H9 (cell line): ENCODE measurements around the gene ZNF557. TPM values are rescaled to one million over a fixed set of nuclear protein-coding genes. Genes with fewer than 3 reads are reported as not detected.

ENCODE experiments used
- DNase-seq: peaks from one replicate; pipeline ENCODE4 v3.0.0-alpha.2; 2017
- H2AFZ ChIP-seq: one replicate; pipeline ENCODE4 v1.6.1; 2013; ENCODE audit warnings: mild to moderate bottlenecking, low read length, control low read depth, moderate library complexity
- H2AK5ac ChIP-seq: 2 replicates; pipeline ENCODE4 v1.6.1; 2013; ENCODE audit warnings: low read length, control low read depth, mixed read lengths; ENCODE audit not compliant: insufficient read length
- H2BK120ac ChIP-seq: one replicate; pipeline ENCODE4 v1.6.1; 2013; ENCODE audit warnings: low read depth, mild to moderate bottlenecking, low read length, control low read depth, inconsistent platforms; ENCODE audit not compliant: poor library complexity, severe bottlenecking
- H2BK12ac ChIP-seq: 2 replicates; pipeline ENCODE4 v1.6.1; 2013; ENCODE audit warnings: low read length, control low read depth, mixed read lengths, low read depth; ENCODE audit not compliant: insufficient read length
- H2BK15ac ChIP-seq: 2 replicates; pipeline ENCODE4 v1.6.1; 2013; ENCODE audit warnings: low read depth, low read length, control low read depth
- H2BK20ac ChIP-seq: one replicate; pipeline ENCODE4 v1.6.1; 2013; ENCODE audit warnings: low read depth, mild to moderate bottlenecking, low read length, control low read depth, inconsistent platforms; ENCODE audit not compliant: poor library complexity, severe bottlenecking
- H2BK5ac ChIP-seq: 2 replicates; pipeline ENCODE4 v1.6.1; 2013; ENCODE audit warnings: low read length, control low read depth, mixed read lengths; ENCODE audit not compliant: insufficient read length
- H3K14ac ChIP-seq: 2 replicates; pipeline ENCODE4 v1.6.1; 2013; ENCODE audit warnings: low read length, control low read depth; ENCODE audit not compliant: insufficient read depth
- H3K18ac ChIP-seq: 2 replicates; pipeline ENCODE4 v1.6.1; 2013; ENCODE audit warnings: low read depth, mild to moderate bottlenecking, mixed read lengths, low read length, control low read depth; ENCODE audit not compliant: insufficient read length
- H3K23ac ChIP-seq: 2 replicates; pipeline ENCODE4 v1.6.1; 2013; ENCODE audit warnings: low read length, control low read depth, mixed read lengths, low read depth; ENCODE audit not compliant: insufficient read length
- H3K23me2 ChIP-seq: 2 replicates; pipeline ENCODE4 v1.6.1; 2013; ENCODE audit warnings: low read depth, mild to moderate bottlenecking, mixed read lengths, low read length, control low read depth; ENCODE audit not compliant: insufficient read length, poor library complexity, severe bottlenecking
- H3K27ac ChIP-seq: 2 replicates; pipeline ENCODE4 v1.5.1; 2013; ENCODE audit warnings: low read length, control low read depth, mixed read lengths, low read depth; ENCODE audit not compliant: insufficient read length
- H3K27me3 ChIP-seq: 2 replicates; pipeline ENCODE4 v1.6.1; 2013; ENCODE audit warnings: low read length, control low read depth, inconsistent platforms; ENCODE audit not compliant: insufficient read depth
- H3K4ac ChIP-seq: 2 replicates; pipeline ENCODE4 v1.6.1; 2013; ENCODE audit warnings: low read depth, mild to moderate bottlenecking, control low read depth, inconsistent platforms, low read length, moderate library complexity
- H3K4me1 ChIP-seq: 2 replicates; pipeline ENCODE4 v1.6.1; 2013; ENCODE audit warnings: low read length, control low read depth, inconsistent platforms; ENCODE audit not compliant: insufficient read depth
- H3K4me2 ChIP-seq: 2 replicates; pipeline ENCODE4 v1.6.1; 2013; ENCODE audit warnings: low read length, control low read depth, mixed read lengths; ENCODE audit not compliant: insufficient read length, insufficient read depth
- H3K56ac ChIP-seq: 2 replicates; pipeline ENCODE4 v1.6.1; 2013; ENCODE audit warnings: low read depth, mild to moderate bottlenecking, mixed read lengths, low read length, control low read depth; ENCODE audit not compliant: insufficient read length
- H3K79me1 ChIP-seq: 2 replicates; pipeline ENCODE4 v1.6.1; 2013; ENCODE audit warnings: low read depth, mild to moderate bottlenecking, moderate library complexity, low read length, control low read depth, inconsistent platforms; ENCODE audit not compliant: insufficient read depth, poor library complexity, severe bottlenecking
- H3K79me2 ChIP-seq: 2 replicates; pipeline ENCODE4 v1.6.1; 2013; ENCODE audit warnings: low read length, control low read depth, inconsistent platforms; ENCODE audit not compliant: insufficient read depth
- H3K9ac ChIP-seq: 2 replicates; pipeline ENCODE4 v1.6.1; 2013; ENCODE audit warnings: low read length, control low read depth, mixed read lengths; ENCODE audit not compliant: insufficient read length; ENCODE audit errors: extremely low read depth
- H3K9me3 ChIP-seq: one replicate; pipeline ENCODE4 v1.6.1; 2013; ENCODE audit warnings: low read depth, low read length, inconsistent platforms; ENCODE audit not compliant: control insufficient read depth
- H3T11ph ChIP-seq: one replicate; pipeline ENCODE4 v1.6.1; 2013; ENCODE audit warnings: mild to moderate bottlenecking, low read length, control low read depth, inconsistent platforms
- H4K20me1 ChIP-seq: one replicate; pipeline ENCODE4 v1.6.1; 2013; ENCODE audit not compliant: control insufficient read depth, insufficient read length, insufficient read depth
- H4K5ac ChIP-seq: 2 replicates; pipeline ENCODE4 v1.6.1; 2013; ENCODE audit warnings: low read depth, mild to moderate bottlenecking, mixed read lengths, low read length, control low read depth; ENCODE audit not compliant: insufficient read length
- H4K8ac ChIP-seq: replicated peaks from 2 replicates; pipeline ENCODE4 v1.6.1; 2013; ENCODE audit warnings: low read length, control low read depth, mixed read lengths, low read depth; ENCODE audit not compliant: insufficient read length
- H4K91ac ChIP-seq: 2 replicates; pipeline ENCODE4 v1.6.1; 2013; ENCODE audit warnings: low read depth, mild to moderate bottlenecking, moderate library complexity, mixed read lengths, low read length, control low read depth; ENCODE audit not compliant: insufficient read length
- H3K27ac Mint-ChIP-seq, 3 experiments: 2 replicates in 2 of 3; 3 replicates in 1 of 3; pipeline ENCODE4 v1.8.0; 2020 to 2021; ENCODE audit warnings: mixed read lengths in 3 of 3, mild to moderate bottlenecking in 1 of 3, moderate library complexity in 1 of 3
- H3K27me3 Mint-ChIP-seq: 2 replicates; pipeline ENCODE4 v1.8.0; 2021; ENCODE audit warnings: low read depth, mild to moderate bottlenecking, moderate library complexity, mixed read lengths
- H3K36me3 Mint-ChIP-seq, 3 experiments: 2 replicates in 2 of 3; 3 replicates in 1 of 3; pipeline ENCODE4 v1.8.0; 2020 to 2021; ENCODE audit warnings: low read depth in 3 of 3, mixed read lengths in 3 of 3; ENCODE audit not compliant: insufficient read depth in 1 of 3
- H3K4me1 Mint-ChIP-seq, 2 experiments: 2 replicates each; pipeline ENCODE4 v1.8.0; 2020; ENCODE audit warnings: mixed read lengths in 2 of 2
- H3K4me3 Mint-ChIP-seq, 2 experiments: 2 replicates in 1 of 2; 3 replicates in 1 of 2; pipeline ENCODE4 v1.8.0; 2020 to 2021; ENCODE audit warnings: mild to moderate bottlenecking in 2 of 2, mixed read lengths in 2 of 2, moderate library complexity in 1 of 2
- H3K9me3 Mint-ChIP-seq, 2 experiments: 2 replicates in 1 of 2; 3 replicates in 1 of 2; pipeline ENCODE4 v1.8.0; 2020; ENCODE audit warnings: mild to moderate bottlenecking in 2 of 2, mixed read lengths in 2 of 2, moderate library complexity in 1 of 2
- CTCF ChIP-seq: fragments of 200-600 bp; sonication (generic); conservative IDR thresholded peaks from 3 replicates; pipeline ENCODE4 v1.8.0; 2021; ENCODE audit warnings: antibody characterized with exemption, mild to moderate bottlenecking
- WGBS: extraction: QIAGEN DNeasy Blood & Tissue Kit; methylation state at CpG from one replicate; pipeline ENCODE4 v1.1.7; 2013; ENCODE audit warnings: missing lambda C conversion rate, low lambda C conversion rate, mixed read lengths; ENCODE audit not compliant: insufficient read length; ENCODE audit errors: extremely low coverage; 5-methylcytosine and 5-hydroxymethylcytosine counted together
- total RNA-seq: library from RNA; stranded (reverse); gene quantifications from 2 replicates; pipeline ENCODE4 v1.2.1, GENCODE V29; 2021

Gene ZNF557
- total RNA-seq, 1 experiment from 2014 or later, result 12.2 TPM

- no peak for DNase-seq
- Mint-ChIP-seq H3K27ac (no peak overlapping the region), H3K9me3 (peaks cover 28 to 34% of the 10 kb centered on the region in 2 experiments), H3K4me1 (peaks cover 0 to 3% of the 10 kb centered on the region in 2 experiments; a peak in 2 of 4 replicates), H3K36me3 (peaks cover 58 to 65% (median 59%) of the 10 kb centered on the region in 3 experiments), H3K27me3 (no peaks in the 10 kb centered on the region), H3K4me3 (peak overlapping the region in 1 of 2 experiments; percentile 38; a peak in 2 of 5 replicates)
- Histone ChIP-seq H3K14ac (no peak overlapping the region), H3K27me3 (no peaks in the 10 kb centered on the region), H4K8ac (no peak overlapping the region), H3K23ac (no peak overlapping the region), H3K4ac (no peak overlapping the region), H3K4me1 (no peaks in the 10 kb centered on the region), H3K27ac (no peak overlapping the region), H3K23me2 (peaks cover 7% of the 10 kb centered on the region), H3K79me1 (no peaks in the 10 kb centered on the region), H2BK120ac (no peak overlapping the region), H4K91ac (no peak overlapping the region), H4K5ac (no peak overlapping the region), H2AK5ac (no peak overlapping the region), H3K9ac (no peak overlapping the region), H3T11ph (no peak overlapping the region), H4K20me1 (no peaks in the 10 kb centered on the region), H3K9me3 (peaks cover 15% of the 10 kb centered on the region), H2BK5ac (no peak overlapping the region), H2BK20ac (no peak overlapping the region), H3K18ac (no peak overlapping the region), H2AFZ (no peak overlapping the region), H3K4me2 (no peak overlapping the region), H3K79me2 (no peaks in the 10 kb centered on the region), H2BK15ac (no peak overlapping the region), H3K56ac (no peak overlapping the region), H2BK12ac (no peak overlapping the region)
- TF ChIP-seq CTCF, result no peak
- WGBS, result no CpG with 5 or more reads among the region's 6 CpGs
These were observed 3.0 kb downstream of the ZNF557 start for GRCh38 chr19:7072541-7072940.
